ENCODE measurements around the gene RAMACL. TPM values are rescaled to one million over a fixed set of nuclear protein-coding genes. Genes with fewer than 3 reads are reported as not detected.
A peak's percentile ranks its signal among the peaks of the same experiment; 100 is the strongest.

The RAMACL gene
- polyA plus RNA-seq, 1 donor, result 0.16 TPM

GRCh38 chr6:166575205-166575604 lies 11.3 kb downstream of the RAMACL start:
- DNase-seq (ENCODE audit: low read depth), result no peak

- DNase-seq (ENCODE audit: low read depth), result no peak
These were observed 12.8 kb downstream of the RAMACL start for GRCh38 chr6:166573511-166574216.

GRCh38 chr6:166572370-166573261 lies 13.9 kb downstream of the RAMACL start:
- DNase-seq (ENCODE audit: low read depth), result no peak

- DNase-seq (ENCODE audit: low read depth), result no peak
These were observed 15.4 kb downstream of the RAMACL start for GRCh38 chr6:166570929-166571713.

- no peak for DNase-seq (ENCODE audit: low read depth)
These were observed 17.3 kb downstream of the RAMACL start for GRCh38 chr6:166569206-166569605.

GRCh38 chr6:166567813-166568212 lies 18.7 kb downstream of the RAMACL start:
- DNase-seq (ENCODE audit: low read depth), result no peak

GRCh38 chr6:166567107-166567506 lies 19.4 kb downstream of the RAMACL start:
- no peak for DNase-seq (ENCODE audit: low read depth)

GRCh38 chr6:166566026-166567011 lies 20.2 kb downstream of the RAMACL start:
- DNase-seq (ENCODE audit: low read depth), result no peak

GRCh38 chr6:166565084-166565967 lies 21.2 kb downstream of the RAMACL start:
- peak; percentile 54 for DNase-seq (ENCODE audit: low read depth)

- no peak for DNase-seq (ENCODE audit: low read depth)
These were observed 22.7 kb downstream of the RAMACL start for GRCh38 chr6:166563805-166564204.

GRCh38 chr6:166563200-166563599 lies 23.3 kb downstream of the RAMACL start:
- no peak for DNase-seq (ENCODE audit: low read depth)

- no peak for DNase-seq (ENCODE audit: low read depth)
These were observed 23.8 kb downstream of the RAMACL start for GRCh38 chr6:166562726-166563125.

GRCh38 chr6:166561771-166562359 lies 24.6 kb downstream of the RAMACL start:
- no peak for DNase-seq (ENCODE audit: low read depth)

- DNase-seq (ENCODE audit: low read depth), result no peak
These were observed 26.3 kb downstream of the RAMACL start for GRCh38 chr6:166560222-166560621.

GRCh38 chr6:166559662-166560061 lies 26.8 kb downstream of the RAMACL start:
- DNase-seq (ENCODE audit: low read depth), result no peak

- DNase-seq (ENCODE audit: low read depth), result no peak
These were observed 27.3 kb downstream of the RAMACL start for GRCh38 chr6:166559211-166559610.

GRCh38 chr6:166558156-166559005 lies 28.1 kb downstream of the RAMACL start:
- DNase-seq (ENCODE audit: low read depth), result no peak

GRCh38 chr6:166556863-166557322 lies 29.6 kb downstream of the RAMACL start:
- DNase-seq (ENCODE audit: low read depth), result no peak

All from forelimb muscle (tissue), 1 donor.